Right atrium auricular region (tissue), 2 donors: ENCODE results near the gene GATA5. TPM values are rescaled to one million over a fixed set of nuclear protein-coding genes. Genes with fewer than 3 reads are reported as not detected.
A peak's percentile ranks its signal among the peaks of the same experiment; 100 is the strongest.

ENCODE experiments used
- DNase-seq: peaks from one replicate; pipeline ENCODE4 v3.0.0-alpha.2; 2019; ENCODE audit warnings: low spot score
- H3K27ac ChIP-seq, 2 donors: fragments of 200-600 bp; sonication (generic); 1 replicate in 1 of 2; 2 replicates in 1 of 2; pipeline ENCODE4 v1.5.1; 2016 to 2019
- H3K27me3 ChIP-seq, 2 donors: fragments of 200-600 bp; sonication (generic); one replicate each; pipeline versions ENCODE4 v1.5.1 to v1.6.0; 2017 to 2019
- H3K36me3 ChIP-seq: fragments of 200-600 bp; sonication (generic); one replicate; pipeline ENCODE4 v1.5.1; 2016
- H3K4me1 ChIP-seq, 2 donors: fragments of 200-600 bp; sonication (generic); one replicate each; pipeline versions ENCODE4 v1.5.1 to v1.6.0; 2017 to 2019
- H3K4me3 ChIP-seq, 2 donors: fragments of 200-600 bp; sonication (generic); 1 replicate in 1 of 2; 2 replicates in 1 of 2; pipeline ENCODE4 v1.5.1; 2017 to 2019; ENCODE audit warnings: mild to moderate bottlenecking in 1 of 2, moderate library complexity in 1 of 2
- H3K9me3 ChIP-seq, 2 donors: fragments of 200-600 bp; sonication (generic); one replicate each; pipeline ENCODE4 v1.5.1; 2019
- total RNA-seq, 2 donors: library from RNA; depleted of rRNA; stranded (reverse); fragments of >200 nt; gene quantifications; one replicate each; pipeline ENCODE4 v1.1.0, GENCODE V29; 2016
- TF ChIP-seq, protein P1 (sequence below), 2 donors: fragments of 200-600 bp; sonication (generic); IDR thresholded peaks; one replicate each; pipeline ENCODE4 v1.5.1; 2019; ENCODE audit warnings: antibody characterized with exemption in 2 of 2

GATA5 gene
- total RNA-seq, 2 donors from 2014 or later: 6.9 to 9.6 TPM

DNA sequence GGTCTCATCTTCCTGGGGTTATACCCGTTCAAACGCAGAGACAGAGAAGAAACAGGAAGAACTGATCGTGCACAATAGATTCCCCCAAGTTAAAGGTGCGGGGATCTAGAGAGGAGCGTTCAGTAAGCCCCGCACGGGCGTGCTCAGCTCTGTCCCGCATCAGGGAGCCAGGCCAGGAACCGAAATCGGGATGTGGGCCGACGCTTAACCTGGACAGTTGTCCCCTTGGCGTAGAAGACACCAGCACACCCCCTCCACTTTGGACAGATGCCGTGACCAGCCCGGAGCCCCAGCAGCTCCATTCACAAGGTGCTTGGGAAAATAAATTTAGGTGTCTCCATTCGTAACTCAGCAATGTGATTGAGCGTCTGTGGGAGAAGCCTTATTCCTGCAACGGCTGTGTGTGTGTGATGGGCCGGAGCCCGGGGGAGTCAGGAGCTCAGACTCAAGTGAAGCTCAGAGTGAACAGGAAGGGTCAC is 24.0 kb upstream of the GATA5 start:
- Histone ChIP-seq H3K4me1 (peaks cover 0 to 32% of the 10 kb centered on the region in 2 donors), H3K36me3 (no peaks in the 10 kb centered on the region), H3K9me3 (no peaks in the 10 kb centered on the region), H3K27ac (no peak overlapping the region), H3K27me3 (no peaks in the 10 kb centered on the region), H3K4me3 (no peak overlapping the region)
- DNase-seq: no peak
- TF ChIP-seq, protein P1, sequence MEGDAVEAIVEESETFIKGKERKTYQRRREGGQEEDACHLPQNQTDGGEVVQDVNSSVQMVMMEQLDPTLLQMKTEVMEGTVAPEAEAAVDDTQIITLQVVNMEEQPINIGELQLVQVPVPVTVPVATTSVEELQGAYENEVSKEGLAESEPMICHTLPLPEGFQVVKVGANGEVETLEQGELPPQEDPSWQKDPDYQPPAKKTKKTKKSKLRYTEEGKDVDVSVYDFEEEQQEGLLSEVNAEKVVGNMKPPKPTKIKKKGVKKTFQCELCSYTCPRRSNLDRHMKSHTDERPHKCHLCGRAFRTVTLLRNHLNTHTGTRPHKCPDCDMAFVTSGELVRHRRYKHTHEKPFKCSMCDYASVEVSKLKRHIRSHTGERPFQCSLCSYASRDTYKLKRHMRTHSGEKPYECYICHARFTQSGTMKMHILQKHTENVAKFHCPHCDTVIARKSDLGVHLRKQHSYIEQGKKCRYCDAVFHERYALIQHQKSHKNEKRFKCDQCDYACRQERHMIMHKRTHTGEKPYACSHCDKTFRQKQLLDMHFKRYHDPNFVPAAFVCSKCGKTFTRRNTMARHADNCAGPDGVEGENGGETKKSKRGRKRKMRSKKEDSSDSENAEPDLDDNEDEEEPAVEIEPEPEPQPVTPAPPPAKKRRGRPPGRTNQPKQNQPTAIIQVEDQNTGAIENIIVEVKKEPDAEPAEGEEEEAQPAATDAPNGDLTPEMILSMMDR (IDR thresholded peaks at IDR 0.05): no peak

DNA sequence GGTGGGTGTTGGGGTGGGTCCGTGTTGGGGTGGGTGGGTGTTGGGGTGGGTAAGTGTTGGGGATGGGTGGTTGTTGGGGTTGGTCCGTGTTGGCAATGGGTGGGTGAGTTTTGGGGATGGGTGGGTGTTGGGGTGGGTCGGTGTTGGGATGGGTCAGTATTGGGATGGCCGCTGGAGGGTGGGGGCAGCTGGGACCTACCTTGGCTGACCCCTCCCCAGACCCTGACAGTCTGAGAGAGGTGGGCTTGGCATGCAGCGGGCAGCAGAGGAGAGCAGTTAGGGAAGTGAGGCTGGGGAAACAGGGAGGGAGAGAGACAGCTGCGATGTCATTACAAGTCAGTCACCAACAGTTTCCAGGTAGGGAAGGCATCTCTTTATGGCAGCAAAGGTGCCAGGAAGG is 23.1 kb upstream of the GATA5 start:
- H3K9me3 ChIP-seq: no peaks in the 10 kb centered on the region
- DNase-seq: no peak
- no peak overlapping the region for H3K4me3 ChIP-seq
- H3K4me1 ChIP-seq: peaks cover 0 to 41% of the 10 kb centered on the region in 2 donors
- no peaks in the 10 kb centered on the region for H3K27me3 ChIP-seq
- no peaks in the 10 kb centered on the region for H3K36me3 ChIP-seq
- TF ChIP-seq, protein P1 (IDR thresholded peaks at IDR 0.05): no peak
- no peak overlapping the region for H3K27ac ChIP-seq

DNA sequence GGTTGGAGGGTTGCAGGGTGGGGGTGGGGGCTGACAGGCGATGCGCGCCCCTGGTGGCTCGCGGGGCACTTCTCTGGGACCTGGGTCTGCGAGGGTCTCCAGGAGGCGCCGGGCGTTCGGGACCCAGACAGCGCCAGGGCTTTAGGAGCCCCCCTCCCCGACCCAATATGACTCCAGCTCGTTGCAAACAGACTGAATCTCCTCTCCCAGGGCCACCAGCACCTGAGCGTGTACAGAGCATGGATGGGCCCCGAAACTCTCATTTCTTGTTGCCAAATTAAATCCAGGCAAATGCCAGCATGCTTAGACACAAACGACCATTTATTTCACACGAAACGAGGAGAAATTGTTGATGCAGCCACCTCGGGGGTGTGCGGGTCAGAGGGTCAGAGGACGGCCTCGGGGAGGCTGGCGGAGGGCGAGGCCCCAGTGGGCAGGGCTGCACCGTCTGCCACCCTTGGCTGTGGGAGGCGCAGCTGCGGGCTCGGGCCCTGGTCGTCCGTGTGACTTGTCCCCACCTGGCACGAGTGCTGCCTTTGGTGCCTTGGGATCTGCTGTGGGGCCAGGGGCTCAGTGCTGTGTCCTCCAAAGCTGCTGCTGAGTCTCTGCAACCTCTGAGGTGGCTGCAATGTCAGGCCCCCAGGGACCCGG is 20.9 kb upstream of the GATA5 start:
- Histone ChIP-seq H3K27me3 (no peaks in the 10 kb centered on the region), H3K27ac (peak overlapping the region; percentile 86 to 92), H3K9me3 (no peaks in the 10 kb centered on the region), H3K4me1 (peaks cover 0 to 54% of the 10 kb centered on the region in 2 donors), H3K4me3 (no peak overlapping the region), H3K36me3 (no peaks in the 10 kb centered on the region)
- DNase-seq: no peak
- TF ChIP-seq, protein P1 (IDR thresholded peaks at IDR 0.05): peak; percentile 61 to 84

DNA sequence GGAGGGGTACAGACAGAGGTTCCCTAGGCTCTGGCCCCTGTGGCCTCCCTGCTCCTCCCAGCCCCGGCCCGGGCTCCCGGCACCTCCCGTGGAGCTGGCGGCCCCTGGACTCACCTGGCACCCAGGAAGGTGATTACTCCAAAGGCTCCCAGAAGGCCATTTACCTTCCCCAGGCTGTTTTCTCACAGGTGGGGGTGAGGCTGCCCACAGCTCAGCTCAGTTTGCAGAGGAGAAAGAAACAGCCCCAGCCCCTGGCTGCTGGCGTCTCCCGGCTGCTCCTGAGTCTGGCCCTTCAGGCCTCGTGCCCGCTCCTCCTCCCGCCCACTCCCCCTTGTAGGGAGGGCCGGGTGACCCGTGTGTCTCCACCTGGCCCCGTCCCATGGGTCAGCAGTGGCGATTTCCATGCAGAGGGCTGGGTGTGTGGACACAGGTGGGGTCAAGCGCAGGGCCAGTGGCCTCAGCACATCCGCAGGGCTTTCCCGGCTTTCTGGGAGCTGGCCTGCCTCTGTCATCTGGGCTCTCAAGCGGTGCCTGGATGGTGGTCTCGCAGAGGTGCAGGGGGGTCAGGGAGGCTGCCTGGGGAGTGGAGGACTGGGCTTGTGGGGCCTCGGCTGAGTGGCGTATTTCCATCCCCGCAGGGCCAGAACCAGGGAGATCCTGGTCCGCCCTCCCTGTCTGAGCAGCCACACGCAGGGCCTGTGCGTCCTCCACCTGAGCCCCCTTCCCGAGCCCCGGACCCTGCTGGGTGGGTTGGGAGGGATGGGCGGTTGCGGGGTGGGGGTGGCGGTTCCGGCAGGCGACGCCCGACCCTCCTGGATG is 20.2 kb upstream of the GATA5 start:
- H3K4me3 ChIP-seq: no peak overlapping the region
- H3K27ac ChIP-seq: peak overlapping the region; percentile 86 to 92
- no peak for DNase-seq
- H3K27me3 ChIP-seq: no peaks in the 10 kb centered on the region
- TF ChIP-seq, protein P1 (IDR thresholded peaks at IDR 0.05): no peak
- no peaks in the 10 kb centered on the region for H3K9me3 ChIP-seq
- H3K36me3 ChIP-seq: no peaks in the 10 kb centered on the region
- H3K4me1 ChIP-seq: peaks cover 0 to 54% of the 10 kb centered on the region in 2 donors

DNA sequence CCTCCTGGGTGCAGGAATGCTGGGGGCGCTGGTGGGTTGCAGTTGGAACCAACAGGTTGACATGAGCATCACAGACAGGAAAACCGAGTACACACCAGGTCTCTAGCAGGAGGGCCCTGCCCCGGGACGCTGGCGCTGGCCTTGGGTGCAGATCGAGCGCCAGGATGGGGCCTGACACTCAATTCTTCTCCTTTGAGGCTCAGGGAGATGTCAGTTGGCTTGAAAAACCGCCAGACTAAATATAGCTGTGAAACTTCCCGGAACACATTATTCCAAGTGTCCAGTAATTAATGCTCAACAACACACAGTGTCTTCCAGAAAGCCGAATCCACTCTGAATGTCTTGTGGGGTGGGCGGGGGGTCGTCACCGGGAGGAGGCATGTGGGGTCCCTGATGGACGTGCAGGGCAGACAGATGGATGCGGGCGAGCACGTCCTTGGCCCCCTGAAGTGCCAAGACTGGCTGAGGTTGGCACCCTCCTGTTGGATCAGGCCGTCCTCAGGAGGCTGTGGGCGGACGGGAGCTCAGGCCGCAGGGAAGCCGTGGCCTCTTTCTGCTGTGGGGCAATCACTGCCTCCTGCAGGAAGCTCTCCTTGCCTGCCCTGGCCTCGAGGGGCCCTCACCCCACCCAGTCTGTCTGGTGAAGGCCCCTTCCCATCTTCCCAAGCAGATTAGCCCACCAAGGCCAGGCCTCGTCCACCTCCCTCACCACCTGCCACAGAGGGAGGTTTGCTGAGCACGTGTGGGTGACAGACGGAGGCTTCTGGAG is 19.4 kb upstream of the GATA5 start:
- H3K27me3 ChIP-seq: no peaks in the 10 kb centered on the region
- H3K27ac ChIP-seq: peak overlapping the region; percentile 86 to 92
- H3K4me1 ChIP-seq: peaks cover 0 to 51% of the 10 kb centered on the region in 2 donors
- H3K9me3 ChIP-seq: no peaks in the 10 kb centered on the region
- H3K36me3 ChIP-seq: no peaks in the 10 kb centered on the region
- TF ChIP-seq, protein P1 (IDR thresholded peaks at IDR 0.05): no peak
- DNase-seq: no peak
- no peak overlapping the region for H3K4me3 ChIP-seq
